HepG2 (cell line): ENCODE data around the gene NR2F6. TPM values are rescaled to one million over a fixed set of nuclear protein-coding genes. Genes with fewer than 3 reads are reported as not detected.

Experiments
- BRD4 ChIP-seq: sonication (generic); formaldehyde crosslinking; IDR thresholded peaks from 2 replicates; pipeline ENCODE4 v1.4.0; 2020; ENCODE audit warnings: missing genetic modification reagents
- EP300 ChIP-seq, 3 experiments: sonication (generic) in 1 of 3; formaldehyde crosslinking in 1 of 3; IDR thresholded peaks; 2 replicates each; pipeline versions ENCODE4 v1.5.1 to v1.6.1; 2011 to 2020; ENCODE audit warnings: low read depth in 2 of 3, low read length in 2 of 3, borderline replicate concordance in 1 of 3, improper control_type of control experiment in 1 of 3, mild to moderate bottlenecking in 1 of 3, missing genetic modification reagents in 1 of 3, moderate library complexity in 1 of 3
- KDM6A ChIP-seq: IDR thresholded peaks from 2 replicates; pipeline ENCODE4 v1.6.1; 2016; ENCODE audit warnings: low read depth
- LCORL ChIP-seq, 2 experiments: fragments of 450-650 bp in 1 of 2; sonication (generic) in 1 of 2; formaldehyde crosslinking in 1 of 2; IDR thresholded peaks; 2 replicates each; pipeline versions ENCODE4 v1.5.0 to v1.6.1; 2017 to 2020; ENCODE audit warnings: antibody characterized with exemption in 1 of 2, missing genetic modification reagents in 1 of 2
- MTA1 ChIP-seq: sonication (generic); formaldehyde crosslinking; IDR thresholded peaks from 2 replicates; pipeline ENCODE4 v1.4.0; 2020; ENCODE audit warnings: missing genetic modification reagents, mild to moderate bottlenecking, borderline replicate concordance
- MYC ChIP-seq: sonication (generic); formaldehyde crosslinking; IDR thresholded peaks from 2 replicates; pipeline ENCODE4 v1.9.0; 2021; ENCODE audit warnings: missing genetic modification reagents, borderline replicate concordance
- SAFB2 ChIP-seq: sonication (generic); formaldehyde crosslinking; IDR thresholded peaks from 2 replicates; pipeline ENCODE4 v1.5.1; 2020; ENCODE audit warnings: missing genetic modification reagents, low read depth, mild to moderate bottlenecking, borderline replicate concordance
- YEATS2 ChIP-seq: sonication (generic); formaldehyde crosslinking; IDR thresholded peaks from 2 replicates; pipeline ENCODE4 v1.4.0; 2020; ENCODE audit warnings: missing genetic modification reagents, borderline replicate concordance
- ZNF772 ChIP-seq: sonication (generic); formaldehyde crosslinking; IDR thresholded peaks from 2 replicates; pipeline ENCODE4 v1.5.0; 2020; ENCODE audit warnings: mild to moderate bottlenecking, missing genetic modification reagents
- ZSCAN30 ChIP-seq: sonication (generic); formaldehyde crosslinking; IDR thresholded peaks from 2 replicates; pipeline ENCODE4 v1.5.0; 2020; ENCODE audit warnings: mild to moderate bottlenecking, missing genetic modification reagents
- polyA plus RNA-seq, 8 experiments: library from polyadenylated mRNA; depleted of rRNA in 3 of 8; stranded (reverse) in 7 of 8; unstranded in 1 of 8; fragments of >200 nt; fragmentation: Illumina TruSeq in 4 of 8; extraction: Trizol in 4 of 8; gene quantifications; 2 replicates each; pipeline versions ENCODE4 v1.2.1 to v1.2.3, GENCODE V29; 2011 to 2016; ENCODE audit warnings: low read depth in 4 of 8, missing spikeins in 1 of 8, mixed read lengths in 1 of 8; ENCODE audit not compliant: insufficient read depth in 1 of 8
- total RNA-seq, 5 experiments: library from RNA; depleted of rRNA; stranded (reverse); fragments of >200 nt; fragmentation: Illumina TruSeq; extraction: Trizol; gene quantifications; 2 replicates each; pipeline ENCODE4 v1.2.3, GENCODE V29; 2016; ENCODE audit warnings: low read depth in 1 of 5
- TF ChIP-seq, protein P1 (sequence below): sonication (generic); formaldehyde crosslinking; IDR thresholded peaks from 2 replicates; pipeline ENCODE4 v1.5.1; 2020; ENCODE audit warnings: mild to moderate bottlenecking, moderate library complexity, missing genetic modification reagents

The NR2F6 gene
- total and polyA plus RNA-seq, 2 of the 13 experiments (the other 11 are each of a cell fraction or from before 2014, with no cell fraction given) = 30.9 to 72.4 TPM

DNA sequence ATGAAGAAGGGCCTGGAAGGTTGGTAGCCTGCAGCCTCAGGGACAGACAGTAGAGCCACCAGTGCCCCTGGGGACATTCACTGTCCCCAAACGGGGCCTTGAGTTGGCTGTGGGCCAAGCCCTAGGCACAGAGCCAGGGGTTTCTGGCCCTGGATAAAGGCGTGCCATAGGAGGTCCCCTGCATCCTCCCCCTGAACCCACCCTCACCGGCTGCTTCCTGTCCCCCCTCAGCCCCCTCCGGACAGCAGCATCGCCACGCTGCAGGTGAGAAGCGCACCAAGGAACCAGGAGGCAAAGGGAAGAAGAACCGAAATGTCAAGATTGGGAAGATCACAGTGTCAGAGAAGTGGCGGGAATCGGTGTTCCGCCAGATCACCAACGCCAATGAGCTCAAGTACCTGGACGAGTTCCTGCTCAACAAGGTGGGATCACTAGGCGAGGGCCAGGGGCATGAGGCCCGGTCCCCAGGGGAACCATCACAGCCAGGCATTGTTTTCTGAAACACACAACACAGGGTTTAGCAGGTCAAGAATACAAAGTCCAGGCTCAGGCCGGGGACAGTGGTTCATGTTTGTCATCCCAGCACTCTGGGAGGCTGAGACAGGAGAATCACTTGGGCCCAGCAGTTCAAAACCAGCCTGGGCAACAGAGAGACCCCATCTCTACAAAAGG, 45.2 kb downstream of the NR2F6 start (continued):
- peak; percentile 23 to 42; a peak in 1 of 4 replicates for TF ChIP-seq EP300 (IDR thresholded peaks at IDR 0.05; ENCODE audit: low read depth in 2 of 2, low read length in 2 of 2)
- TF ChIP-seq EP300 (CRISPR knock-in tag; IDR thresholded peaks at IDR 0.05; ENCODE audit: borderline replicate concordance) = no peak
- TF ChIP-seq LCORL (IDR thresholded peaks at IDR 0.05) = 0 out of 2 replicates have a peak, but pooled peaks have one; percentile 5
- peak; percentile 93; the same call in 1 of the 2 replicates for TF ChIP-seq LCORL (CRISPR knock-in tag; IDR thresholded peaks at IDR 0.05)
- 0 out of 2 replicates have a peak, but pooled peaks have one; percentile 59 for TF ChIP-seq BRD4 (CRISPR knock-in tag)
- TF ChIP-seq, protein P1, sequence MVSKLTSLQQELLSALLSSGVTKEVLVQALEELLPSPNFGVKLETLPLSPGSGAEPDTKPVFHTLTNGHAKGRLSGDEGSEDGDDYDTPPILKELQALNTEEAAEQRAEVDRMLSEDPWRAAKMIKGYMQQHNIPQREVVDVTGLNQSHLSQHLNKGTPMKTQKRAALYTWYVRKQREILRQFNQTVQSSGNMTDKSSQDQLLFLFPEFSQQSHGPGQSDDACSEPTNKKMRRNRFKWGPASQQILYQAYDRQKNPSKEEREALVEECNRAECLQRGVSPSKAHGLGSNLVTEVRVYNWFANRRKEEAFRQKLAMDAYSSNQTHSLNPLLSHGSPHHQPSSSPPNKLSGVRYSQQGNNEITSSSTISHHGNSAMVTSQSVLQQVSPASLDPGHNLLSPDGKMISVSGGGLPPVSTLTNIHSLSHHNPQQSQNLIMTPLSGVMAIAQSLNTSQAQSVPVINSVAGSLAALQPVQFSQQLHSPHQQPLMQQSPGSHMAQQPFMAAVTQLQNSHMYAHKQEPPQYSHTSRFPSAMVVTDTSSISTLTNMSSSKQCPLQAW (CRISPR knock-in tag) = peak; percentile 76; the same call in 1 of the 2 replicates
- no peak for TF ChIP-seq ZSCAN30 (CRISPR knock-in tag)
- peak; percentile 69; the same call in 1 of the 2 replicates for TF ChIP-seq KDM6A (CRISPR knock-in tag)
- TF ChIP-seq MYC (CRISPR knock-in tag) = peak; percentile 72; the same call in 1 of the 2 replicates
- no peak for TF ChIP-seq YEATS2 (CRISPR knock-in tag)
- peak; percentile 60; the same call in 1 of the 2 replicates for TF ChIP-seq MTA1
- TF ChIP-seq SAFB2 = peak; percentile 80; the same call in 1 of the 2 replicates
- TF ChIP-seq ZNF772 = peak; percentile 84
